ENCODE measurements around the gene RRP1.
"Not testable (repeated sequence)": the region's sequence is repeated elsewhere in the genome, so short reads cannot be mapped to it uniquely, and the experiment has no call there.

- TF ChIP-seq ZFP36 (IDR thresholded peaks at IDR 0.05; ENCODE audit: borderline replicate concordance, partially characterized antibody); RNF2 (IDR thresholded peaks at IDR 0.05; ENCODE audit: borderline replicate concordance, low read depth); REST (IDR thresholded peaks at IDR 0.05); CTCF (IDR thresholded peaks at IDR 0.05); GATA3 (IDR thresholded peaks at IDR 0.05; ENCODE audit: borderline replicate concordance); RAD21 (conservative IDR thresholded peaks at IDR 0.05 in 1 of 2, IDR thresholded peaks at IDR 0.05 in 1 of 2); PHF8 (IDR thresholded peaks at IDR 0.05; ENCODE audit: borderline replicate concordance, low read depth); JUN (IDR thresholded peaks at IDR 0.05); POLR2A (IDR thresholded peaks at IDR 0.05; ENCODE audit: low read length); ELK1 (IDR thresholded peaks at IDR 0.05; ENCODE audit: low read depth, low read length); NR3C1 (IDR thresholded peaks at IDR 0.05); EHMT2 (IDR thresholded peaks at IDR 0.05; ENCODE audit: low read depth): not testable (repeated sequence)
Measured at GRCh38 chr21:43844906-43845305, 55.5 kb downstream of the RRP1 start.
